Measurements from ENCODE around the gene UGT1A3.

The UGT1A3 gene

GRCh38 chr2:233758849-233759248 lies 30.0 kb downstream of the UGT1A3 start:
- no peak for DNase-seq (ENCODE audit: low read depth)
- TF ChIP-seq CTCF (IDR thresholded peaks at IDR 0.05; ENCODE audit: insufficient read depth, low read depth, low read length, missing control alignments): no peak
- H3K4me3 ChIP-seq (ENCODE audit: low read length): no peak overlapping the region

GRCh38 chr2:233760043-233760442 lies 31.2 kb downstream of the UGT1A3 start, which contains the start of gene UGT1A1:
Gene UGT1A1 (plus strand): TSS chr2:233760270. CDS start chr2:233760288, 18 bp downstream.
- no peak within 1 kb of the TSS for H3K4me3 ChIP-seq (ENCODE audit: low read length)
- no peak for TF ChIP-seq CTCF (IDR thresholded peaks at IDR 0.05; ENCODE audit: insufficient read depth, low read depth, low read length, missing control alignments)
- DNase-seq (ENCODE audit: low read depth): no peak

GRCh38 chr2:233761040-233761769 lies 32.4 kb downstream of the UGT1A3 start:
- peak; percentile 68 for DNase-seq (ENCODE audit: low read depth)
- H3K4me3 ChIP-seq (ENCODE audit: low read length): no peak overlapping the region
- no peak for TF ChIP-seq CTCF (IDR thresholded peaks at IDR 0.05; ENCODE audit: insufficient read depth, low read depth, low read length, missing control alignments)

GRCh38 chr2:233764264-233764663 lies 35.4 kb downstream of the UGT1A3 start:
- no peak for TF ChIP-seq CTCF (IDR thresholded peaks at IDR 0.05; ENCODE audit: insufficient read depth, low read depth, low read length, missing control alignments)
- no peak overlapping the region for H3K4me3 ChIP-seq (ENCODE audit: low read length)
- peak; percentile 32 for DNase-seq (ENCODE audit: low read depth)

GRCh38 chr2:233764761-233765160 lies 35.9 kb downstream of the UGT1A3 start:
- no peak for TF ChIP-seq CTCF (IDR thresholded peaks at IDR 0.05; ENCODE audit: insufficient read depth, low read depth, low read length, missing control alignments)
- H3K4me3 ChIP-seq (ENCODE audit: low read length): no peak overlapping the region
- DNase-seq (ENCODE audit: low read depth): no peak

GRCh38 chr2:233766416-233766815 lies 37.6 kb downstream of the UGT1A3 start:
- no peak for TF ChIP-seq CTCF (IDR thresholded peaks at IDR 0.05; ENCODE audit: insufficient read depth, low read depth, low read length, missing control alignments)
- no peak overlapping the region for H3K4me3 ChIP-seq (ENCODE audit: low read length)
- no peak for DNase-seq (ENCODE audit: low read depth)

GRCh38 chr2:233768076-233768475 lies 39.2 kb downstream of the UGT1A3 start:
- no peak for DNase-seq (ENCODE audit: low read depth)
- no peak overlapping the region for H3K4me3 ChIP-seq (ENCODE audit: low read length)
- no peak for TF ChIP-seq CTCF (IDR thresholded peaks at IDR 0.05; ENCODE audit: insufficient read depth, low read depth, low read length, missing control alignments)
